ENCODE measurements around the gene EMP2.
"Not testable (repeated sequence)": the region's sequence is repeated elsewhere in the genome, so short reads cannot be mapped to it uniquely, and the experiment has no call there.

EMP2 gene

GRCh38 chr16:10579965-10580882 lies at the start of gene EMP2:
Gene EMP2 (minus strand): TSS chr16:10580598. CDS start chr16:10547617, 32,981 bp downstream.
- DNase-seq (ENCODE audit: low read depth) = no peak

- no peak for DNase-seq (ENCODE audit: low read depth)
Observed at GRCh38 chr16:10629592-10629963, 49.2 kb upstream of the EMP2 start.

GRCh38 chr16:10625595-10626357 lies 45.4 kb upstream of the EMP2 start:
- no peak for DNase-seq (ENCODE audit: low read depth)

GRCh38 chr16:10624527-10624926 lies 44.1 kb upstream of the EMP2 start:
- no peak for DNase-seq (ENCODE audit: low read depth)

- no peak for DNase-seq (ENCODE audit: low read depth)
Observed at GRCh38 chr16:10623059-10623458, 42.7 kb upstream of the EMP2 start.

- DNase-seq (ENCODE audit: low read depth) = no peak
Observed at GRCh38 chr16:10622036-10622921, 41.9 kb upstream of the EMP2 start.

- DNase-seq (ENCODE audit: low read depth) = not testable (repeated sequence)
Observed at GRCh38 chr16:10621216-10621949, 41.0 kb upstream of the EMP2 start.

GRCh38 chr16:10620120-10620519 lies 39.7 kb upstream of the EMP2 start:
- DNase-seq (ENCODE audit: low read depth) = no peak

GRCh38 chr16:10619271-10619849 lies 39.0 kb upstream of the EMP2 start:
- DNase-seq (ENCODE audit: low read depth) = no peak

- no peak for DNase-seq (ENCODE audit: low read depth)
Observed at GRCh38 chr16:10618710-10619209, 38.4 kb upstream of the EMP2 start.

GRCh38 chr16:10617662-10618420 lies 37.4 kb upstream of the EMP2 start:
- DNase-seq (ENCODE audit: low read depth) = no peak

- no peak for DNase-seq (ENCODE audit: low read depth)
Observed at GRCh38 chr16:10616756-10617640, 36.6 kb upstream of the EMP2 start.

GRCh38 chr16:10616419-10616755 lies 36.0 kb upstream of the EMP2 start:
- no peak for DNase-seq (ENCODE audit: low read depth)

GRCh38 chr16:10614685-10615084 lies 34.3 kb upstream of the EMP2 start:
- no peak for DNase-seq (ENCODE audit: low read depth)

GRCh38 chr16:10613785-10614485 lies 33.5 kb upstream of the EMP2 start:
- no peak for DNase-seq (ENCODE audit: low read depth)

GRCh38 chr16:10612649-10613179 lies 32.3 kb upstream of the EMP2 start:
- no peak for DNase-seq (ENCODE audit: low read depth)

- no peak for DNase-seq (ENCODE audit: low read depth)
Observed at GRCh38 chr16:10611825-10612342, 31.5 kb upstream of the EMP2 start.
